Coronary artery (tissue), 2 donors: ENCODE data around the gene UBE2C.
"Not testable (repeated sequence)": the region's sequence is repeated elsewhere in the genome, so short reads cannot be mapped to it uniquely, and the experiment has no call there.

Experiments
- DNase-seq: peaks from one replicate; pipeline ENCODE4 v3.0.0-alpha.2; 2017; ENCODE audit warnings: low spot score
- H3K27ac ChIP-seq, 2 donors: fragments of 200-600 bp; sonication (generic); one replicate each; pipeline ENCODE4 v1.5.1; 2016 to 2019
- H3K4me3 ChIP-seq: fragments of 200-600 bp; sonication (generic); 2 replicates; pipeline ENCODE4 v1.5.1; 2016; ENCODE audit warnings: mild to moderate bottlenecking, moderate library complexity
- CTCF ChIP-seq: fragments of 200-600 bp; sonication (generic); IDR thresholded peaks from one replicate; pipeline ENCODE4 v1.5.1; 2019; ENCODE audit warnings: antibody characterized with exemption

The UBE2C gene

DNA sequence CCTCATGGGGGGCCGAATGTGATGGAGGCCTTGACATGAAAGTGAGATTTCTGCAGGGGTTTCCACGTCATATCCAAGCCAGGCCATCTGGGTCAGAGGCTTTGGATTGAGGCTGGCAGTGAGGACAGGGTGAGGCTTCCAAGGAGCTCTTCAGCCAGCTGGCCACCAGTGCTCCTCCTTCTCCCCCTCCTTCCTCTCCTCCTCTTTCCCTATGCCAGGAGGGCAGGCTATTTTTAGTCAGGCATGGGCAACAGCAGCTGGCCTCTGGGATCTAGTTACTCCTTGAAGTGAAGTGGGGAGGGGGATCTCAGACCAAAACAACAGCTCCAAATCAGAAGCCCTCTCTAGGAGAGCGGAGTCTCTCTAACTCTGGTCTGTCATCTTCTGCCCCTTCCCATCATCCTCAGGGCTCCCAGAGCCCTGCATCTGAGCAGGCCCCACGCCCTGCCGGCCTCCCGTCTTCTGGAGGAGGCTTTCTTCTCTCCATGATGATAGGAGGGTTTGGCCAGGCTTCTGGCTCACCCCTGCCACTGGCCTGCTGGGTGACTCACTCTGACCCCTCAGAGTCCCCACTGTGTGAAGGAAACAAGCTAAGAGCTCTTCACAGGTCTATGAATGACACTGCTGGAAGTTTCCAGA is 14.1 kb downstream of the UBE2C start:
- no peak for DNase-seq
- Histone ChIP-seq H3K4me3 (no peak overlapping the region), H3K27ac (peak overlapping the region; percentile 89 to 92)
- no peak for TF ChIP-seq CTCF

- peak within 1 kb of the TSS; percentile 89 to 92 for H3K27ac ChIP-seq
- TF ChIP-seq CTCF, result no peak
- H3K4me3 ChIP-seq, result no peak within 1 kb of the TSS
- DNase-seq, result no peak
Measured at GRCh38 chr20:45827030-45827652, 14.7 kb downstream of the UBE2C start, which contains the start of gene TNNC2. TNNC2 (minus strand) TSS chr20:45827312; CDS start chr20:45827248, 64 bp downstream.

DNA sequence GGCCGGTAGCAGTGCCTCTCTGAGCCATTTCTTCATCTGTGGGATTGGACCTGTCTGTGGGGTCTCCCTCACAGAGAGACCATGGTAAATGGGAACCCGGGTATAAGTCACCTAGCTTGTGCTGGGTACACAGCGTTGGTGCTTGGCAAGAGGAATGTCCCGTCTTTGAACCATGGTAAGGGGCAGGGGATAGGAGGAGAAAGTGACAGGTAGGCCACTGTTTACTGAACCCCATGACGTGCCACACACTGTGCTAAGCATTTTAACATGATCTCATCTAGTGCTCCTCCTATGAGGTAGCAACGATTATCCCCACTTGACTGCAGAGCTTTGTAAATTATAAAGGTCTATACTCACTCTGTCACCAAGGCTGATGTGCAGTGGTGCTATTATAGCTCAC is 15.3 kb downstream of the UBE2C start:
- no peak overlapping the region for H3K4me3 ChIP-seq
- no peak for DNase-seq
- no peak for TF ChIP-seq CTCF
- H3K27ac ChIP-seq, result peak overlapping the region; percentile 89 to 92

DNA sequence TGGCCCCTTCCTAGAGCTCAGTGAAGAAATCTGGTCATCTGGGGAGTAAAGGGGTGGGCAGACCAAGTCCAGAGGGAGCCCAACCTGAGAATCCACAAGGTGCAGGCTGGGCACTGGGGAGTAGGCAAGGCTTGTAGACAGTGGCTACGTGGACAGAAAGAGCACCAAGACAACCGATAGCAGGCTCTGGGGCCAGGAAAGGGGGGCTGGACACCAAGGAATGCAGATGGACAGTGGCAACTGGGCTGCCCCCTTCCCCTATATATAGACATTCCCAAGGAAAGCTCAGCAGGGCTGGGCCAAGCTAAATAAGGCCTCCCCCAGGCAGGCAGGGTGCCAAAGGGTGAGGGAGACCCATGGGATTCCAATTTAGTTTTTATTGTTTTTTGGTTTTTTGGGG is 16.1 kb downstream of the UBE2C start:
- no peak for TF ChIP-seq CTCF
- Histone ChIP-seq H3K27ac (peak overlapping the region; percentile 89 to 92), H3K4me3 (no peak overlapping the region)
- DNase-seq, result no peak

DNA sequence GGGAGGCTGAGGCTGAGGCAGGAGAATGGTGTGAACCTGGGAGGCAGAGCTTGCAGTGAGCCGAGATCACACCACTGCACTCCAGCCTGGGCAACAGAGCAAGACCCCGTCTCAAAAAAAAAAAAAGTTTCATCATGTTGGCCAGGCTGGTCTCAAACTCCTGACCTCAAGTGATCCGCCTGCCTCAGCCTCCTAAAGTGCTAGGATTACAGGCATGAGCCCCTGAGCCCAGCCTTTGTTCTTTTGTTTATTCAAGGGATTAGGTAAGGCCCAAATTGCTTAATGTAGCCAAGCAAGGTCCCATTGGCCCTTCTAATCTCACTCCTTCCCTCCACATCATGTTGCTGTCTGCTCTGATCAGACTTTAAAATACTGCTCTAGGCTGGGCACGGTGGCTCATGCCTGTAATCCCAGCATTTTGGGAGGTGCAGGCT is 17.2 kb downstream of the UBE2C start:
- peak overlapping the region; percentile 89 to 92 for H3K27ac ChIP-seq
- DNase-seq, H3K4me3 ChIP-seq: not testable (repeated sequence)

DNA sequence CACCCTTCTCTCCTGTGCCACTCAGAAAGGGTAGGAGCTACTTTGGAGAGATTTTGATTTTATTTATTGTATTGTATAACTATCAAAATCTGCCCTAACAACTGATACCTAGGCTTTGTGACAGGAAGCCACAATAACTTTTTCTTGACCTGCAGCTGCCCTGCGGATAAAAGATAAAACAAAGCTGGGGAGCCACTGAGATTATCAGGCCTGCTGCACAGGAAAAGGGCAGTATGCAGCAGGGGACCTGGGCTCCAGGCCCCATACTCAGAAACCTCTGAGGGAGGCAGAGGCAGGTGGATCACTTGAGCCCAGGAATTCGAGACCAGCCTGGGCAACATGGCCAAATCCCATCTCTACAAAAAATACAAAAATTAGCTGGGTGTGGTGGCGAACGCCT is 20.2 kb downstream of the UBE2C start:
- no peak for TF ChIP-seq CTCF
- Histone ChIP-seq H3K27ac (peak overlapping the region; percentile 86 to 97), H3K4me3 (no peak overlapping the region)
- no peak for DNase-seq

DNA sequence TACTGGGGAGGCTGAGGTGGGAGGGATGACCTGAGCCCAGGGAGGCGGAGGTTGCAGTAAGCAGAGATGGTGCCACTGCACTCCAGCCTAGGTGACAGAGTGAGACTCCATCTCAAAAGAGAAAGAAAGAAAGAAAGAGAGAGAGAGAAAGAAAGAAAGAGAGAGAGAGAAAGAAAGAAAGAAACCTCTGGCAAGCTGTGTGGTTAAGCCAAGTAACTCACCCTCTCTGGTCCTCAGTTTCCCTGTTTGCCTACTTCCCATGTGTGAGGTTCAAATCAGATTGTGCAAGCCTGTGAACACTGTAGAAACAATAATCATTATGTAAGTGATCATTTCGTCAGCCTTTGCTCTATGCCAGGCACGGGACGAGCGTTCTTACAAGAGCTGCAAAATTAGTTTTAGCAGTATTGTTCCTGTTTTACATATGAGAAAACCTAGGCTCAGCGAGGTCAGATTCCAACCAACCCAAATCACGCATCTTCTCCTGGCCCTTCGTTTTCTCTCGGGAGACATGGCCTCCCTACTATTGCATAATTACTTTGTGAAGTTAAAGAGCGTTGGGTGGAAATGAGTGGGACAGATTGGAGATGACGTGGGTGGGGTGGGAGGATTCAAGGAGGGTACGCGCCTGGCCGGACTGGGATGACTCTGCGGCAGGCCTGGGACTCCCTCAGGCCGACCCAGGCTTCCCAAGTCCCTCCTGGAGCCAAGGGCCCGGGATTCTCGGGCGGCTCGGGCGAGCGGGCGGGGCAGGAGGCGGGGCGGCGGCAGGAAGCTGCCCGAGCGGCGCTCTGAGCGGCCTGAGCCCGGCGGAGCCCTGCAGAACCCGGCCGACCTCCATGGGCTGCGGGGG is 20.8 kb downstream of the UBE2C start, which contains the start of gene SNX21:
Gene SNX21 (plus strand): TSS at position 770 of the 853 bp plus-strand sequence. CDS start 121 bp downstream, outside the sequence.
- Histone ChIP-seq H3K4me3 (peak within 1 kb of the TSS; percentile 87), H3K27ac (peak within 1 kb of the TSS; percentile 86 to 97)
- peak; percentile 95 for DNase-seq
- TF ChIP-seq CTCF, result no peak
